ENCODE data around the gene BBC3. TPM values are rescaled to one million over a fixed set of nuclear protein-coding genes. Genes with fewer than 3 reads are reported as not detected.

BBC3 gene
- total RNA-seq, 2 experiments from 2014 or later: 39.8 to 42.1 TPM

GRCh38 chr19:47274071-47274890 is 43.3 kb upstream of the BBC3 start, which contains the start of gene INAFM1:
INAFM1 (plus strand) TSS chr19:47274885; CDS start chr19:47274920, 35 bp downstream.
- peak within 1 kb of the TSS; percentile 92 to 99 for H3K27ac ChIP-seq (ENCODE audit: low read depth in 1 of 2, low read length in 2 of 2)
- no peak for TF ChIP-seq CTCF (IDR thresholded peaks at IDR 0.05)
- Mint-ChIP-seq H3K4me3 (peak within 1 kb of the TSS; percentile 100), H3K36me3 (ENCODE audit: low read depth) (peaks cover 46% of the 10 kb centered on the region), H3K4me1 (ENCODE audit: low read depth) (peaks cover 28% of the 10 kb centered on the region), H3K27ac (peak within 1 kb of the TSS; percentile 99), H3K27me3 (no peaks in the 10 kb centered on the region), H3K9me3 (no peaks in the 10 kb centered on the region)
- H3K4me1 ChIP-seq (ENCODE audit: insufficient read depth, low read length): peaks cover 24% of the 10 kb centered on the region
- peaks cover 22% of the 10 kb centered on the region for H3K36me3 ChIP-seq (ENCODE audit: insufficient read depth, low read length)
- peak; percentile 72 for ATAC-seq (ENCODE audit: poor library complexity)
- ChIA-PET CTCF (interaction anchor here (0.6 to 2.9 kb wide), 6 partner anchors 10 to 75 kb away, joined by 3 to 10 read pairs (median 3); partner anchors contain the start of gene DHX34), POLR2A (interaction anchor here (0.7 to 3.1 kb wide), 25 partner anchors 8 to 1719 kb away, joined by 3 to 124 read pairs (median 5); partner anchors contain the start of genes CCDC9, DHX34, GYS1 and KPTN)
- no peaks in the 10 kb centered on the region for H3K9me3 ChIP-seq (ENCODE audit: control insufficient read depth in 1 of 2, insufficient read depth in 1 of 2, low read length in 2 of 2)
- intact Hi-C loops (cut with DNase I, micrococcal nuclease): loop anchor here (1.0 to 10.0 kb wide), 6 partner anchors 17 to 669 kb away; partner anchors contain the start of genes BICRA (in 1 of the 2), CALM3 (in 1 of the 2), CCDC9 (in 1 of the 2) and DHX34 (in 1 of the 2)
- H3K27me3 ChIP-seq (ENCODE audit: control insufficient read depth in 1 of 2, insufficient read depth in 2 of 2, low read length in 2 of 2): no peaks in the 10 kb centered on the region
- peak within 1 kb of the TSS; percentile 100 for H3K4me3 ChIP-seq (ENCODE audit: low read length)
- DNase-seq: peak; percentile 97 to 100 (median 100)

GRCh38 chr19:47273313-47274070 is 42.5 kb upstream of the BBC3 start:
- DNase-seq (peak; percentile 82 to 95 (median 88)), ATAC-seq (ENCODE audit: poor library complexity) (peak; percentile 63)
- Mint-ChIP-seq H3K36me3 (ENCODE audit: low read depth) (peaks cover 52% of the 10 kb centered on the region), H3K4me3 (peak overlapping the region; percentile 100), H3K27me3 (no peaks in the 10 kb centered on the region), H3K4me1 (ENCODE audit: low read depth) (peaks cover 28% of the 10 kb centered on the region), H3K27ac (peak overlapping the region; percentile 99), H3K9me3 (no peaks in the 10 kb centered on the region)
- Histone ChIP-seq H3K27me3 (ENCODE audit: control insufficient read depth in 1 of 2, insufficient read depth in 2 of 2, low read length in 2 of 2) (no peaks in the 10 kb centered on the region), H3K36me3 (ENCODE audit: insufficient read depth, low read length) (peaks cover 25% of the 10 kb centered on the region), H3K27ac (ENCODE audit: low read depth in 1 of 2, low read length in 2 of 2) (peak overlapping the region; percentile 92 to 99), H3K4me3 (ENCODE audit: low read length) (peak overlapping the region; percentile 100), H3K4me1 (ENCODE audit: insufficient read depth, low read length) (peaks cover 24% of the 10 kb centered on the region), H3K9me3 (ENCODE audit: control insufficient read depth in 1 of 2, insufficient read depth in 1 of 2, low read length in 2 of 2) (no peaks in the 10 kb centered on the region)
- ChIA-PET POLR2A (interaction anchor here (0.7 to 3.1 kb wide), 19 partner anchors 14 to 1720 kb away, joined by 3 to 124 read pairs (median 7); partner anchors contain the start of genes CCDC9, DHX34, GYS1 and KPTN), CTCF (interaction anchor here (0.6 to 1.2 kb wide), 3 partner anchors 11 to 27 kb away, joined by 3 read pairs; no protein-coding TSS in a partner anchor)
- no peak for TF ChIP-seq CTCF (IDR thresholded peaks at IDR 0.05)
- intact Hi-C loops (cut with DNase I, micrococcal nuclease): loop anchor here (1.0 to 10.0 kb wide), 7 partner anchors 16 to 669 kb away; partner anchors contain the start of genes BICRA (in 1 of the 2), CALM3 (in 1 of the 2), CCDC9 (in 1 of the 2) and DHX34 (in 1 of the 2)

All from CD4-positive, alpha-beta T cell (primary cell).